ENCODE results near the gene HHAT. TPM values are rescaled to one million over a fixed set of nuclear protein-coding genes. Genes with fewer than 3 reads are reported as not detected.

The HHAT gene
- total RNA-seq, 2 experiments from 2014 or later: 0.82 to 0.84 TPM

DNA sequence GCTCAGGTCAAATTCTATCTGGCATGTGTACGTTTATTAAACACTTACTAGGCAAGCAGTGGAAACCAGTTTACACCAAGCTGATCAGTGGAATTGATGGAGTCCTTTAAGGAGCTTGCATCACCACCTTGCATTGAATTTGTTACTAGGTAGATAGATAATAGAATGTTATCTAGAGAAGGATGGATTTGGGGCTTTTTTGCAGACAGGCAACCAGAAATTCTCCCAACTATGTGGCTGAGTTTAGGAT, 44.9 kb downstream of the HHAT start:
- no peak for DNase-seq
- Mint-ChIP-seq H3K36me3 (ENCODE audit: low read depth) (no peaks in the 10 kb centered on the region), H3K4me3 (no peak overlapping the region), H3K9me3 (ENCODE audit: low read depth) (no peaks in the 10 kb centered on the region), H3K27ac (peak overlapping the region; percentile 82), H3K27me3 (no peaks in the 10 kb centered on the region), H3K4me1 (peaks cover 27% of the 10 kb centered on the region)
- no peak for ATAC-seq
- ChIA-PET POLR2A (interaction anchor here (0.5 to 2.4 kb wide), 34 partner anchors 9 to 1207 kb away, joined by 3 to 78 read pairs (median 4); partner anchors contain the start of genes HHAT, KCNH1 and TRAF3IP3), CTCF (interaction anchor here (0.5 to 4.8 kb wide), 23 partner anchors 10 to 1123 kb away, joined by 3 to 44 read pairs (median 7); partner anchors contain the start of genes HHAT and KCNH1)
- intact Hi-C loops (cut with DNase I, micrococcal nuclease): no loop called here

DNA sequence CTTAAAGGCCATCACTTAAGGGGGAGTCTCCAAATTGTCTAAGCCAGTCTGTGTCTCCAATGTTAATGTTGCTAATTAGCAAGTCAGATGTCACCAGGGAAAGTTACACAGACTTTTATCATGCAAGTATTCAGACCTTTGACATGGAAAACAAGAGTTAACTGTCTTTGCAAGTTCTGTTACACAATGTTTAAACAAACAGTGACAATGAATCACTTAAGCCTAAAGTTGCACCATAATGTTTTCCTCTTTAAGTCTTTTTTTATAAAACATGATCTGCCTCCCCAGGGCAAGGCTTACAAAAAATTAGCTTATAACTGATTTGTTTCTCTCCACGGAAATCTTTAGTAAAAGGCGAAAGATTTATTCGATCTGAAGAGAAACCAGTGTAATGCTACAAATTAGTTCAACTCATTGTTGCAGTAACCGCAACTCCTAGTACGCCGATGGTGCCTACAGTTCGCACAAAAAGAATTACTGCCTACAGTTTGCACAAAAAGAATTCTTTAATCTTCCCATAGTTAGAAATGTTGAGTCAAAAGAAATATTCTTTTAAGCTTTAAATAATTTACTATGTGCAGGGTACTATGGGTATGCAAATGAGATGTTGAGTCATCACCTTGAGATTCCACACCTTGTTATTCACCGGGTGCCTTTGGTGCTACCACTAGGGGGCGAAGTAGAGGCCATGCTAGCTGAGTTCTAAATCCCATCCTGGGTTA, 45.3 kb downstream of the HHAT start:
- Mint-ChIP-seq H3K27me3 (no peaks in the 10 kb centered on the region), H3K9me3 (ENCODE audit: low read depth) (no peaks in the 10 kb centered on the region), H3K27ac (peak overlapping the region; percentile 82), H3K36me3 (ENCODE audit: low read depth) (no peaks in the 10 kb centered on the region), H3K4me1 (peaks cover 27% of the 10 kb centered on the region), H3K4me3 (no peak overlapping the region)
- ChIA-PET POLR2A (interaction anchor here (0.6 to 2.4 kb wide), 37 partner anchors 9 to 1206 kb away, joined by 3 to 78 read pairs (median 4); partner anchors contain the start of genes HHAT, KCNH1 and TRAF3IP3), CTCF (interaction anchor here (0.5 to 4.8 kb wide), 33 partner anchors 9 to 760 kb away, joined by 3 to 44 read pairs (median 4); partner anchors contain the start of genes HHAT and KCNH1)
- intact Hi-C loops (cut with DNase I, micrococcal nuclease): loop anchor here (1.0 to 2.0 kb wide), 8 partner anchors 26 to 885 kb away; partner anchors contain the start of gene RCOR3 (in 1 of the 2)
- ATAC-seq: peak; percentile 82
- peak; percentile 90 for DNase-seq

DNA sequence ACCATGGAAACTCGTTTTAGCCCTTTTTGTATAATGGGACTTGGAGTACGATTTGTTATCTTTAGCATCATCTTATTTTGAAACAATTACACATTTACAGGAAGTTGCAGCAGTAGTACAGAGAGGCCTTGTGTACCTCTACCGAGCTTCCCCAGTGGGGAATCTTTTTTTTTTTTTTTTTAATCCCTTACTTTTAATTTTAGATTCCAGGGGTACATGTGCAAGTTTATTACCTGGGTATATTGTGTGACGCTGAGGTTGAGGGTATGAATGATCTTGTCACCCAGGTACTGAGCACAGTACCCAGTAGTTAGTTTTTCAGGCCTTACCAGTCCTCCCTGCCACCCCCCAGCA, 45.9 kb downstream of the HHAT start:
- POLR2A ChIA-PET: interaction anchor here (0.6 to 2.4 kb wide), 23 partner anchors 10 to 884 kb away, joined by 3 to 78 read pairs (median 5); partner anchors contain the start of genes HHAT, KCNH1 and TRAF3IP3
- Mint-ChIP-seq H3K9me3 (ENCODE audit: low read depth) (no peaks in the 10 kb centered on the region), H3K36me3 (ENCODE audit: low read depth) (no peaks in the 10 kb centered on the region), H3K27me3 (no peaks in the 10 kb centered on the region), H3K27ac (peak overlapping the region; percentile 82), H3K4me3 (no peak overlapping the region), H3K4me1 (peaks cover 27% of the 10 kb centered on the region)
- intact Hi-C loops (cut with DNase I, micrococcal nuclease): loop anchor here (1.0 to 2.0 kb wide), 8 partner anchors 26 to 884 kb away; partner anchors contain the start of gene RCOR3 (in 1 of the 2)
- DNase-seq: no peak
- CTCF ChIA-PET: interaction anchor here (0.6 to 4.8 kb wide), 23 partner anchors 9 to 759 kb away, joined by 3 to 44 read pairs (median 6); partner anchors contain the start of genes HHAT and KCNH1
- ATAC-seq: no peak

DNA sequence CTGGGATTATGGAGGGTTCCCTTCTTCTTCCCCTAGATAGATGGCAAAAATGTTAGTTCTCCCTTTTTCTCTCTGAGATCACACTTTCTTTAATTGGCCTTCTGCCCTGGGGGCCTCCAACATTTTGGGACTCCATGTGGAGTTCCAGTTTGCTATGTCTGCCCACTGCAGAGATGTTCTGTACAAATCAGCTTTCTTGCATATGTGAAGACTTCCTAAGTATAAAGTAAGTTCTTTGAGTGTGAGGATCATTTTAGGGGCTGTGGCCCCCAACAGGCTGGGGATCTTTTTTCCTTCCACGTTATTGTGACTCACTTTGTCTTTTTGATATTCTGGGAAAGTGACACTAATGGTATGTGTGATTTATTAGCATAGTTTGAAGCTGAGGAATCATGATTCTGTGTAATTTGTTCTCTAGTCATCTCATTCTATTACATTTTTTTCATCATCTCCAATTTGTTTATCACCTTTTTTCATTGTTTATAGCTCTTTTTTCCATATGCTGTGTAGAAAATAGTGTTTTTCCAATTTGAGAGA, 48.2 kb downstream of the HHAT start:
- POLR2A ChIA-PET: no interaction called here

DNA sequence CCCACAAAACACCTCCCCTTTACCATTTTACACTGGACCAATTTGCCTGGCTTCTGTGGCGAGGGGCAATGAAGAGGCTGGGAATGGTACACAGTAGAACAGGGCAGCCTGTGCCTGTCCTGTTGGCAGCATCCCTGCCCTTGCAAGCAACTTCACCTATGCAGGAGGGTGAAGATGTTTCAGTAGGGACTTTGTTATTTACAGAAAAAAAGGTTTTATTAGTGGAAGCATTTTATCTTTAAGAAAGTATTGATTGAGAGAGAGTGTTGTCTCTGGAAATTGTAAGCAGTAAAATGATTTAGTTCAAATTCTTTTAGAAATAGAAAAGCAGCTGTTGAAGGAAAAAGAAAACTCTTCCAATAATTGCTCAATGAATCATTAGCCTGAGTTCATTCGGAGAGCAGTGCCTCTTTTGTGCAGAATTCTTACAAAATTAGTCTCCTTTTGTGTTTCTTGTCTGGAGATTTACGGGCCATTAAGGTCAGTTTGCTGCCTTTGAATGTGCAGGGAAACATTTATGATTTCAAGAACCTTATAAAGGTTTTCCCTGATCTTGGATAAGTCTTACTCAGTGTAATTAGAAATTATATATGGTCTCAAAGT, 49.1 kb downstream of the HHAT start:
- Mint-ChIP-seq H3K4me1 (peaks cover 27% of the 10 kb centered on the region), H3K27ac (no peak overlapping the region), H3K9me3 (ENCODE audit: low read depth) (no peaks in the 10 kb centered on the region), H3K36me3 (ENCODE audit: low read depth) (no peaks in the 10 kb centered on the region), H3K4me3 (no peak overlapping the region), H3K27me3 (no peaks in the 10 kb centered on the region)
- DNase-seq: no peak
- CTCF ChIA-PET: interaction anchor here (1.5 to 4.8 kb wide), 2 partner anchors 22 kb away, joined by 8 to 44 read pairs; no protein-coding TSS in a partner anchor
- intact Hi-C loops (cut with DNase I, micrococcal nuclease): no loop called here
- ATAC-seq: no peak
- POLR2A ChIA-PET: no interaction called here

More for the DNA sequence above, 48.2 kb downstream of the HHAT start:
- Mint-ChIP-seq H3K4me3 (no peak overlapping the region), H3K4me1 (peaks cover 27% of the 10 kb centered on the region), H3K36me3 (ENCODE audit: low read depth) (no peaks in the 10 kb centered on the region), H3K27ac (no peak overlapping the region), H3K27me3 (no peaks in the 10 kb centered on the region), H3K9me3 (ENCODE audit: low read depth) (no peaks in the 10 kb centered on the region)
- CTCF ChIA-PET: interaction anchor here (0.8 to 4.8 kb wide), 4 partner anchors 23 to 72 kb away, joined by 3 to 44 read pairs (median 4); no protein-coding TSS in a partner anchor
- no peak for DNase-seq
- no peak for ATAC-seq
- intact Hi-C loops (cut with DNase I, micrococcal nuclease): no loop called here

DNA sequence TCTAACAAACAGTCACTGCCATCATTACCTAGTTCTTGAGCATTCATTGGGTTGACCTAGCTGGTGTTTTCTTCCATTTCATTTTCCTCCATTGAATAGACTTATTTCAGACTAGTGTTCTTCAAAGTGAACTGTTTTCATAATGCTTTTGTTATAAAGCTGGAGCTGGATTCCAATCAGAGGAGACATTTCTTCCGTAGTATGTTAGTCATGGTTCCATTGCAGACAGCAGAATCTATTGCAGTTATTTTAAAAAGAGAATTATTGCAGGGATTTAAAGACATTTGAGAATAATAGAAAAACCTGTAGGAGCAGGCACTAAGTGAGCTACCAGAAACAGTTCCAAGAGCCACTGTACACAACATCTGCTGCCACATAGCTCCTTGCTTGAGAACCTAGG, 50.0 kb downstream of the HHAT start:
- Mint-ChIP-seq H3K4me3 (no peak overlapping the region), H3K36me3 (ENCODE audit: low read depth) (no peaks in the 10 kb centered on the region), H3K27ac (no peak overlapping the region), H3K4me1 (peaks cover 18% of the 10 kb centered on the region), H3K27me3 (no peaks in the 10 kb centered on the region), H3K9me3 (ENCODE audit: low read depth) (no peaks in the 10 kb centered on the region)
- ATAC-seq (no peak), DNase-seq (no peak)
- CTCF ChIA-PET: interaction anchor here (0.6 to 1.5 kb wide), 6 partner anchors 11 to 55 kb away, joined by 3 to 8 read pairs (median 4); no protein-coding TSS in a partner anchor
- intact Hi-C loops (cut with DNase I, micrococcal nuclease): no loop called here
- POLR2A ChIA-PET: no interaction called here

DNA sequence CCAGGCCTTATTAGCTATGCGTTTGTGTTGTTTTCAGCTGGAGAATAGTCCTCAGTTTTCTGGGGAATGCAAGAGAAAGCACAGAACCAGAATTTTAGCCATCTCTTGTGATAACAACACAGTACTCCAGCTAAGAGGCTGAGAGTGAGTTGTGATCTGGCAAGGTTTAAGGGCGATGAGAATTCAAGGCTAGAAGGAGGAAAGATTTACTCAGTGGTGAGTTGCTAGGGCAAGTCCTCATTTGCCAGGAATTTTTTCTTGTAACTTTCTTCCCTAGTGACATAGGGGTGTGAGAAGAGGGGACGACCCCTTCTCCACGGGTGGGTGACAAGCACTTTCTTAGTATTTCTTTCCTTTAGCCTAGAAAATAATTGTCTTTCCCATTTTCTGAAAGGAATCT, 53.2 kb downstream of the HHAT start:
- H3K36me3 Mint-ChIP-seq (ENCODE audit: low read depth): no peaks in the 10 kb centered on the region
- no peak overlapping the region for H3K4me3 Mint-ChIP-seq
- no peak for ATAC-seq
- H3K9me3 Mint-ChIP-seq (ENCODE audit: low read depth): no peaks in the 10 kb centered on the region
- CTCF ChIA-PET: interaction anchor here (1.1 kb wide), 1 partner anchor 24 kb away, joined by 3 read pairs; no protein-coding TSS in a partner anchor
- POLR2A ChIA-PET: no interaction called here
- H3K4me1 Mint-ChIP-seq: peaks cover 4% of the 10 kb centered on the region
- no peak for DNase-seq
- no peak overlapping the region for H3K27ac Mint-ChIP-seq
- no peaks in the 10 kb centered on the region for H3K27me3 Mint-ChIP-seq
- intact Hi-C loops (cut with DNase I, micrococcal nuclease): no loop called here

DNA sequence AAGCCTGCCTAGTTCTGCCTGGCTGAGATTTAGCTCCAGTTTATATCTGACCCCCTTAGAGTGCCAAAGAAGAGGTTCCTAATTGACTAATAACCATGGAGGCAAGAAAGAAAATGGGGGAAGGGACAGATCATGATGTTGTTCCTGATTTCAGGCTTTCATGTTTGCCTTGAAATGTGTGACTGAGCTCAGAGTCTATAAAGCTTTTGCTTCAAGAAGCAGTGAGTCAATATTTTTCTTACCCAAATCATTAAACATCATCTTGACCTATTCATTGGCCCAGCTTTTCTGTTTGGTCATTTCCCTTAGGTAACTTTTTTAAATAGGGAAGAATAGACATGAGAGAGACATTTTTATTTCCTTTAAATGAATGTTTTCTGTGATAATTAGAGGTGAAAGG, 55.9 kb downstream of the HHAT start:
- no peaks in the 10 kb centered on the region for H3K4me1 Mint-ChIP-seq
- DNase-seq (no peak), ATAC-seq (no peak)
- H3K9me3 Mint-ChIP-seq (ENCODE audit: low read depth): no peaks in the 10 kb centered on the region
- POLR2A ChIA-PET: interaction anchor here (0.6 to 0.7 kb wide), 2 partner anchors 31 to 1858 kb away, joined by 4 to 10 read pairs; no protein-coding TSS in a partner anchor
- CTCF ChIA-PET: interaction anchor here (1.2 to 5.3 kb wide), 3 partner anchors 10 to 15 kb away, joined by 4 to 32 read pairs (median 6); no protein-coding TSS in a partner anchor
- H3K36me3 Mint-ChIP-seq (ENCODE audit: low read depth): peaks cover 4% of the 10 kb centered on the region
- H3K27ac Mint-ChIP-seq: no peak overlapping the region
- H3K4me3 Mint-ChIP-seq: no peak overlapping the region
- no peaks in the 10 kb centered on the region for H3K27me3 Mint-ChIP-seq
- intact Hi-C loops (cut with DNase I, micrococcal nuclease): no loop called here

DNA sequence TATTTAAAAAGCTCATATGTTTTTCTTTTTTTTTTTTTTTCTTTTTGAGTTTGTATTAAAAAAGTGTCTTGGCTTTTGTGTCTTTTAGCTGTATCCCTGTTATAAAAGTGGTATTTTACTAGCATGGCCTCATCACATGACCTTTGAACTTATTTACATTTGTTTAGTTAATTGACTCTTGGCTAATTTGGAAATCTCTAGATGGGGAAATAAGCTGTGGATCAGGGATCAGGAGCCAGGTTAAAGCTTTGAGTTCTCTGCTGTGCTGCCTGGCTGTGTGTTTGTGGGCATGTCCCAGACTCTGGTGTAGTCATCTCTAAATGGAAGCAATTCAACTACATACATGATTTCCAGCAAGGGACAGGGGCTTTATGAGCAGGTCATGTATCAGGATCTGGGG, 56.5 kb downstream of the HHAT start:
- Mint-ChIP-seq H3K27me3 (no peaks in the 10 kb centered on the region), H3K36me3 (ENCODE audit: low read depth) (peaks cover 4% of the 10 kb centered on the region), H3K4me1 (no peaks in the 10 kb centered on the region), H3K27ac (no peak overlapping the region), H3K9me3 (ENCODE audit: low read depth) (no peaks in the 10 kb centered on the region), H3K4me3 (no peak overlapping the region)
- no peak for ATAC-seq
- ChIA-PET CTCF (interaction anchor here (1.2 to 5.3 kb wide), 3 partner anchors 10 to 16 kb away, joined by 4 to 32 read pairs (median 6); no protein-coding TSS in a partner anchor), POLR2A (interaction anchor here (0.6 to 0.7 kb wide), 2 partner anchors 30 to 1859 kb away, joined by 4 to 10 read pairs; no protein-coding TSS in a partner anchor)
- DNase-seq: no peak
- intact Hi-C loops (cut with DNase I, micrococcal nuclease): no loop called here

DNA sequence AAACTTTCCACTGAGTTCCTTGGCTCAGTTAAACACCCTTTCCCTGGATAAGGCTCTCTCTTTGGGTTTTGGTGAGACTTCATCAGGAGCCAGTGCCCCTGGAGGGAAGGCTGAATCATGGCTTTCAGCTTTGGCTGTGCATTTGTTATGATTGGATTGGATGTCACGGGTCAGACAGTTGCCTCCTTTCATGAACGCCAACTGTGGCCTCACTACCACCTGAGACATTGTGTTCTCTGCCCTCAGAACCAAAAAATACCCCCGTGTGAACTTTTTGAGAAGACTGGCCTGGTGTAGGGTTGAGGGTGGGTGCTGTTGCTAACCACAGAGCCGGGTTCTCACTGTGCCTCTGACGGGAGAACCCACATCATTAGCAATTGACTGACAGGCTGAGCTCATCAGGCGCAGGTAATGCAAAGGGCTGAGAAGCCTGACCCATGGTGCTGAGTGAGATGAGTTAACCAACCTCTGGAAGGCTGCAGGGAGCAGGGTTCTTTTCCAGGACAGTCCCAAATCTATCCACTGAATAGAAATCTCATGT, 65.6 kb downstream of the HHAT start:
- peaks cover 2% of the 10 kb centered on the region for H3K9me3 Mint-ChIP-seq (ENCODE audit: low read depth)
- DNase-seq (no peak), ATAC-seq (no peak)
- peaks cover 4% of the 10 kb centered on the region for H3K36me3 Mint-ChIP-seq (ENCODE audit: low read depth)
- peaks cover 14% of the 10 kb centered on the region for H3K27me3 Mint-ChIP-seq
- POLR2A ChIA-PET: interaction anchor here (1.6 kb wide), 1 partner anchor 21 kb away, joined by 5 read pairs; no protein-coding TSS in a partner anchor
- intact Hi-C loops (cut with DNase I, micrococcal nuclease): no loop called here
- CTCF ChIA-PET: interaction anchor here (1.4 kb wide), 1 partner anchor 10 kb away, joined by 6 read pairs; no protein-coding TSS in a partner anchor
- H3K4me1 Mint-ChIP-seq: peaks cover 32% of the 10 kb centered on the region
- H3K27ac Mint-ChIP-seq: no peak overlapping the region
- H3K4me3 Mint-ChIP-seq: no peak overlapping the region

DNA sequence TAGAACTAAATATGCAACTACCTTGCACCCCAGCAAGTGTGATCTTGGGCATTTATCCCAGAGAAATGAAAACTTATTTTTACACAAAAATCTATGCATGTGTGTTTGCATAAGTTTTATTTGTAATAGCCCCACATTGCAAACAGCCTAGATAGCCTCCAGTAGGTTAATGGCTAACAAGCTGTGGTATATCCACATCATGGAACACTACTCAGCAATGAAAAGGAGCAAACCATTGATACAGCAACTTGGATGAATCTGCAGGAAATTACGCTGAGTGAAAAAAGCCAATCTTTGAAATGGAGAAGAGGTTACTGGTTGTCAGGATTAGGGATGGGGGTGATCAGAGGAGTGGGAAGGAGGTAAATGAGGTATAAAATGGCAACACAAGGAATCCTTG, 67.8 kb downstream of the HHAT start:
- intact Hi-C loops (cut with DNase I, micrococcal nuclease): no loop called here
- DNase-seq (no peak), ATAC-seq (no peak)
- Mint-ChIP-seq H3K36me3 (ENCODE audit: low read depth) (no peaks in the 10 kb centered on the region), H3K9me3 (ENCODE audit: low read depth) (peaks cover 2% of the 10 kb centered on the region), H3K4me1 (peaks cover 48% of the 10 kb centered on the region), H3K27me3 (peaks cover 14% of the 10 kb centered on the region), H3K4me3 (no peak overlapping the region), H3K27ac (no peak overlapping the region)
- CTCF ChIA-PET: interaction anchor here (0.7 kb wide), 1 partner anchor 64 kb away, joined by 3 read pairs; no protein-coding TSS in a partner anchor
- POLR2A ChIA-PET: interaction anchor here (1.7 kb wide), 1 partner anchor 23 kb away, joined by 5 read pairs; no protein-coding TSS in a partner anchor

All from activated CD4-positive, alpha-beta T cell treated with anti-CD3 and anti-CD28 coated beads for 36 hours (primary cell).